NOMO-1 treated with dmso at 0.1 percent for 144 hours (cell line): Measurements from ENCODE around the gene FOLH1.
"Not testable (repeated sequence)": the region's sequence is repeated elsewhere in the genome, so short reads cannot be mapped to it uniquely, and the experiment has no call there.

Experiments
- DNase-seq: peaks from one replicate; lab custom pipeline; 2025; ENCODE audit not compliant: unreplicated experiment; lab: John Stamatoyannopoulos, UW

The FOLH1 gene

DNA sequence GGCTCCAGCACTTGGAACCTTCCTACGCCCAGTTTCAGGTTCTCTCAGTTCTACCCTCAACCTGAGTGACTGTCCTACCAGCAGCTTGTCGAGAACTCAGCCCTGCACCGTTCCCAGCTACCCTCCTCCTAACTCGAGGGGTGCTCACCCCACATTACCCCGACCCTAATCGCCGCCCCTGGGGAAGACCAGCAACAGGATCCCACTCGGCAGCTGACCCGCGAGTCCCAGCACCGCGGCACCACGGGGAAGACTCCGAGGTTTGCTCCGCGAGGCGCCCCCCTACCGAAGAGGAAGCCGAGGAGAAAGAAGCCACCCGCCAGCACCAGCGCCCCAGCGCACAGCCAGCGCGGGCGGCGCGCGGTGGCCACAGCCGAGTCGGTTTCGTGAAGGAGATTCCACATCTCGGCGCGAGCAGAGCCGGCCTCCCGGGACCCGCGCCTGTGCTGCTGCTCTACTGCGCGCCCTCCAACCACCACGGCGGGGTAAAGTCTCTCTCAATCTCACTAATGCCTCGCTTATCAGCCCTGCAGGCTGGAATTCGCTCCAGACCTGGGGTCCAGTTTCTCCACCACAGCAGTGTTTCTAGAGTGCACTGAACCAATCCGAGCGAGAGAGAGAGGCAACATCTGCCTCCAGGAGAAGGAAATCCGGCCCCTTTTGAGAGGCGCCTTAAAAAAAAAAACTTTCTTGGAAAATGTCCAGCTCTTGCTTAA lies at the start of gene FOLH1:
TSS of gene FOLH1 (minus strand) at position 597 of the 716 bp plus-strand sequence. CDS start at position 404, 193 bp downstream.
- DNase-seq = no peak

DNA sequence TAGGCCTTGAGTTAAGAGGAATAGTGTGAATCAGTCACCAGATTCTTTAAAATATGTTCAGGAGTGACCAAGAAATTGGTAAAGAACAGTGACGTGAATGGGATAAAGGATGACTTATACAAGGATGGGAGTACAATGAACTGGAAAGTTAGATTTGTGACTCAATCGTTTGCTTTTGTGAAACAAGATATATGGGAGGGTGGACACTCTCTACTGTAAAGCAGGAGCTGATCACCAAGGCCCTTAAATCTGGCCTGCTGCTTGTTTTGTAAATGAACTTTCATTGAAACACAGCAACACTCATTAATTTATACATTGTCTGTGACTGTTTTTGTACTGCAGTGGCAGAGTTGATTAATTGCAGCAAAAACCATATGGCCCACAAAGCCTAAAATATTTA lies 46.7 kb upstream of the FOLH1 start:
- not testable (repeated sequence) for DNase-seq

DNA sequence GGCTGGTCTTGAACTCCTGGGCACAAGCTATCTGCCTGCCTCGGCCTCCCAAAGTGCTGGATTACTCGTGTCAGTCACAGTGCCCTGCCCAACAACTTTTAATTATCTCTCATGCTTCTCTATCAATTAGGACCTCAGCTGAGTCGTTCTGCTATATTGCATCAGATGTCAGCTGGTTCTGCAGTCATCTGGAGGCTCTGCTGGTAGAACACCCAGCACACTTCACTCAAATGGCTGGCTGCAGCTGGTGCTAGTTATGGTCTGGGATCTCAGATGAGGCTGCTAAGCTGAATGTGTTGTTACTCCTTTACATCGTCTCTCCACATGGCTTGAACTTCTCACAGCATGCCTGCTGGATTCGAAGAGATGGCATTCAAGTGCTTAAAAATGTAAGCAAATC lies 42.8 kb upstream of the FOLH1 start:
- not testable (repeated sequence) for DNase-seq

DNA sequence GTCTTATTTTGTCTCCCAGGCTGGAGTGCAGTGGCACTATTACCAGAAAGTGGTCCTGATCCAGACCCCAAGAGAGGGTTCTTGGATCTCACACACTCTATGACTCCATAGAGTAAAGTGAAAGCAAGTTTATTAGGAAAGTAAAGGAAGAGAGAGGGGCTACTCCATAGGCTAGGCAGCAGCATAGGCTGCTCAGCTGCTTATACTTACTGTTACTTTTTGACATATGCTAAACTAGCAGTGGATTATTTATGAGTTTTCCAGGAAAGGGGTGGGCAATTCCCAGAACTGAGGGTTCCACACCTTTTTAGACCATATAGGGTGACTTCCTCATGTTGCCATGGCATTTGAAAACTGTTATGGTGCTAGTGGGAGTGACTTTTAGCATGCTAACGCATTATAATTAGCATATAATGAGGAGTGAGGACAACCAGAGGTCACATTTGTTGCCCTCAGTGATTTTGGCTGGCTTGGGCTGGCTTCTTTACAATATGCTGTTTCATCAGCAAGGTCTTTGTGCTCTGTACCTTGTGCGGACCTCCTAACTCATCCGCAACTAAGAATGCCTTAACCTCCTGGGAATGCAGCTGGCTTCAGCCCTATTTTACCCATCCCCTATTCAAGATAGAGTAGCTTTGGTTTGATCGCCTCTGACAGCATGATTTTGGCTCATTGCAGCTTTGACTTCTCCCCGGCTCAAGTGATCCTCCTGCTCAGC lies 42.2 kb upstream of the FOLH1 start:
- not testable (repeated sequence) for DNase-seq

DNA sequence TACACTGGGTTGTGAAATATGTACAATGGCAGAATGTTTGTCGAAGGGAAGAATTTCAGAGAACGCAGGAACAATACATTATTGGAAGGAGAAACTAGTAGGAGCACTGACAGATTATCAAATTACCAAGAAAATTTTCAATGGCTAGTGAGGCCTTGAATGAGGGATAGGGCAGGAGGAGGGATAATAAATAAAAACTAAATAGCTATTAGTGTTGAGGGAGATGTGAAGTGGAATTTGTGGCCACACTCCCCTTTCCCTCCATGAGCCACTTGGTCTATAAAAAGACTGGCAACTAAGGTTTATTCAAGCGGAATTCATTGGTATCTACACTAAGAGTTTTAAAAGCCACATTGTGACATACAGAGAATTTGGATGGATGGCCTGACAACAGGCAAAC lies 41.0 kb upstream of the FOLH1 start:
- DNase-seq = not testable (repeated sequence)

DNA sequence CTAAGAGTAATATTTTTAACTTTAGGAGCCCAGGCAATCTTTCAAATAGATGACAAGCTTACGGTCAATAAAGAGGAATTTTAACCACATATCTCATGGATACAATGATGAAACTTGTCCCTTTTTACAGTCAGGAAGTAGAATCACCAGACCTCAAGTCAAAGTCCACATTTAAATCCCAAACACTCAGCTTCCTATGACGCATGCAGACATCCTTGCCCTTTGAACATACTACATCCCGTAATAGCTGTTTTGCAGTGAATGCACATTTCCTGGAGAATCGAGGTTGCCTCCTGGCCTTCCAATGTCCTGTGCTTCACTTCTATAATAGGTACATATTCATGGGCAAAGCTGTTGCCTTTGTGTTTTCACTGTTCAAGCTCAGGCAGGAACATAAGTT lies 25.3 kb upstream of the FOLH1 start:
- DNase-seq = not testable (repeated sequence)

DNA sequence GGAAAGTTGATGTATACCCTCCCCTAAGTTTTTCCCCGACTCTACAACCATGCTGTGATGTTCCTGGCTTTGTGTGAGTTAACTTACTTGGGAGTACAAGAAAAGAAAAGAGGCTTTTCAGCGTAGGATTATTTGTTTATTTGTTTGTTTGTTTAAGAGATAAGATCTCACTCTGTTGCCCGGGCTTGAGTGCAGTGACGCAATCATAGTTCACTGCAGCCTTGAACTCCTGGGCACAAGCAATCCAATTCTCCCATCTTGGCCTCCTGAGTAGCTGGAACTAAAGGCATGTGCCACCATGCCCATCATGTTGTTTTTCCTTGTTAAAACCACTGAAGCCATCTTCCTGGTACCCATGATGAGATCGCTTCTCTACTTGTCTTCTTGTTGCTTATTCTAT lies 24.6 kb upstream of the FOLH1 start:
- DNase-seq = not testable (repeated sequence)

DNA sequence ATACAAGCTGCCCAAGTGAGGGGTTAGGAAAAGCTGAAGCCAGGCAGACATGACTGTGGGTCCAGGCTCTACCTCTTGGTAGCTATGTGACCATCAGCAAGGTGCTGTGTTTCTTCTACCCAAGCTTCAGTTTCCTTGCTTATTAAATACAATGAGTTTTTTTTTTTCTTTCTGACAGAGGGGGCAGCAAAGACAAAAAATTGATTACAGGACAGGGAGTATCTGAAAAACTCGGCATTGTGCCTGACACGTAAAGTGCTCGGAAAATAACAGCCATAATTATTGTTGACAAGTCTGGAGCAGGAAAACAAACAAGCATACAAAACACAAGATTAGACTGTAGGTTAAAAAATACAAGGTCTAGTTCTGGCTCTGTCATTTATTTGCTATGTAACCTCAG lies 23.3 kb upstream of the FOLH1 start:
- not testable (repeated sequence) for DNase-seq

DNA sequence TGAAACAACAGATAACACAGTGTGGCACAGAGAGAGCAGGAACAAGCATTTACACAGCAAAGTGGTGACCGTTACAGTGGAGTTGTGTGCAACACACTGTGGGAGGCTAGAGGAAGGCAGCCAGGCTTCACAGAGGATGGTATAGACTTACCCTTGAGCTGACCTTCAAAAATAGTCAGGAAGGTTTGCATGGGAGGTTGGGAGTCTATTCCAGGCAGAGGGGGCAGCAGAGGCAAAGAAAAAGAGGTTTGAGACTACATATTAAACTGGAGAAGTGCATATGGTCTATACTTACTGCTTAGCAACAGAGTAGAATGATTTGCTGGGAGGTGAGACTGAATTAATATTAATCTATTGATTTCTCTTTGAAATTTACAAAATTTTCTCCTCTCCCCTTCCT lies 22.1 kb upstream of the FOLH1 start:
- DNase-seq = not testable (repeated sequence)

DNA sequence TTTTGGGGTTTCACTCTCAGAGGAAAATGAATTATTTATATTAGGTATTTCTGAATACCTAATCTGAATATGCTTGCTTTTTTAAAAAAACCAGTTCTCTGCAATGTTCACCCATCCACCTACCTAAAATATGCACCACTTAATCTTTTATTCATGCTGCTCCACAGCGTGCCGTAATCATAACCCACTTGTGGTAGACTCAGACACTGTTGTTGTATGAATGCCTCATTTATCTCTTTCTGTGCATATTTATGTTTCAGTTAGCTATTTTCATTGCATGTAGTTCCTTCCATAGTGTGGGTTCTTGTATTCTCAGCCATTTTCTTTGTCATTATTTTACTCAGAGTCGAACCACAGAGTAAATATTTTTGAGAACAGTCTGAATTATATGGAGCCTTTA lies 21.6 kb upstream of the FOLH1 start:
- not testable (repeated sequence) for DNase-seq

DNA sequence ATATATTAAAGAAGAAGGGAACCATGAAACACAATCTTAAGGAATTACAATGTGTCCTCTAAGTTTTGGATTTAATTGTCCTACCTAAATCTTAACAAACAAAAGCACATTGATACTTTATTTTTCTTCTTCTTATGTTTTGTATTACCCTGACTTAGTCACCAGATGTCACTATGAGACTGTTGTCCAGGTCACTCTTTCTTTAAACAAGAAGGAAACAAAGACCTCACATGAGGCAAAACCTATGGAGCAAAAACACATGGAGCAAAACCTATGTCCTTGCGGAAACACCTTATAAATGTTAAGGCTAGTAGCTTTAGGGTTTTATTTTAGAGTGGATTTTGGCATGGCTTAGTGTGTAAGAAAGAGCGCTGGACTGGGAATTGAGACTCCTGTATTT lies 20.7 kb upstream of the FOLH1 start:
- DNase-seq = not testable (repeated sequence)

DNA sequence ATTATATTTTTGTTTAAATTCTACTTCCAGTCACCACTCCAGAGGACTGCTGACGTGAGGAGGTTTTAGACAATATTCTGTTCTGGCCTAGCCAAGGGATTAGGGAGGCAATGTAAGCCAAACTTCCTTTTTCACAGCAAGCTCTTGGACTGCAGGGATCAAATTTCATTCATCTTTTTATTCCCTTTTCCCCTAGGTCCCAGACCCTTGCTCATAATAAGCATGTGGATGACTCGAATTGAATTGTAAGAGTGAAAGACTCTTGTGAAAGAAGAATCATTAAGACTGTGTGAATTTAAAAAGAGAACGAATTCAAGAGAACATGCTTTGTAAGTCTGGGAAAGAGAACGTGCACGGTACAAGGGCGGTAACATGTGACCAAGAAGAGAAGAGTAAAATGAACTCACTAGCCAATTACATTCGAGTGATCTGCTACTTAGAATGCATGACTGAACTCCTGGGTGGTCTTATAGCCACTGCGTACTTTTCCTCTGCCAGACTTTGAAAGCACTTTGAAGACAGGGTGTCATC lies 16.9 kb upstream of the FOLH1 start:
- DNase-seq = not testable (repeated sequence)

DNA sequence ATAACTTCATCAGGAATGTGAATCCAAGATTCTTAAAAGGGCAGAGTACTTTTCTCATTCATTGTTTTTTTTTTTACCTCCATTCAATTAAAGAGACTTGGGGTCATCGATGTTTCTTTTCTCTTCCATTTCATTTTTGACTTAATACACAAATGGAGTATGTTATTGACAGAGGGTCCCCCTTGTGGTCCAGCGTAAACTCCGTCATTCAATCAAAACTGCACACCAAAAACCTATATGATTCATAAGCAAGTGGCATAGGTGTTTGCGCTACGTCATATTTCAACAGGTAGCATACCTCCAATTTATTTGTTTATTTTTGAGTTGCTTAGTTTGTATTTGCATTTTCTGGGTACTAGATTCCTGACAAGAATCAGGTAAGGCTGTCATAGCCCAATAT lies 12.7 kb upstream of the FOLH1 start:
- DNase-seq = no peak

DNA sequence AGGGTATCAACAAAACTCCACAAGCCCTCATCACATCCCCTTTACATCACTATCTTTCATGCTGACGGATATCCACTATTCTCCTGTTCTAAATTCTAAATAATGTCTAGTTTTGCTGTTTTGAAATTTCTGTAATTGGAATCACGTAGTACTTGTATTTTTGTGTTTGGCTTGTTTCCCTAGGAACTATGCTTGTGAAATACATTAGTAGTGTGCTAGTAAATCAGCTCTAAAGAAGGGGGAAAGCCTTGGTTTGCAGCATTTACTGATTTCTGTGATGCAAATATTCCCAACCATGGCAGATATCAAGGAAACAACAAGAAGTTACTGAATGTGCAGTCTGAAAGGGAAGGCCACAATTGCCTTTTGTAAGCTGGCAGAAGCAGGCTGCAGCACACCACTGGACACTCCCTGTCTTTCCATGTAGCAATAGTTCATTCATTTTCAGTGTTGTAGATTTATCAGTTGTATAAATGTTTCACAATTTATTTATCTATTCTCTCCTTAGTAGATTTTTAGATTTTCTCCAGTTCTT lies 4.7 kb upstream of the FOLH1 start:
- DNase-seq = no peak

DNA sequence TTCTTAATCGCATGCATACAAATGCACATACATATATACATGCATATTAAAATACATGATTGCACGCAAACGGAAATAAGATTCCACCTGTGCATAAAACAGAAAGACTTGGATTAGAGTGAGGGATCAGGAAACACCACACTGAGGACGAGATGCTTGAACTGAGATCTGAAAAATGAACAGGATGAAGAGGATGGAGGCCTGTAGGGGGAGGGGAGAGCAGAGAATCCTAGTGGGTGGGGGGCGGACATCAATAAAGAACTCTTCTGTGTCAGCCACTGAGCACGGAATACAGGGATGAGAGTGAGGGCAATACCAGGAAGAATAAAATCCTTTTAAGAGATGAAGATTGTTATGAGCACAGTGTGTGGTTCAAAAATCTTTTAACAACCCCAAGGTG lies 1.4 kb downstream of the FOLH1 start:
- DNase-seq = not testable (repeated sequence)

DNA sequence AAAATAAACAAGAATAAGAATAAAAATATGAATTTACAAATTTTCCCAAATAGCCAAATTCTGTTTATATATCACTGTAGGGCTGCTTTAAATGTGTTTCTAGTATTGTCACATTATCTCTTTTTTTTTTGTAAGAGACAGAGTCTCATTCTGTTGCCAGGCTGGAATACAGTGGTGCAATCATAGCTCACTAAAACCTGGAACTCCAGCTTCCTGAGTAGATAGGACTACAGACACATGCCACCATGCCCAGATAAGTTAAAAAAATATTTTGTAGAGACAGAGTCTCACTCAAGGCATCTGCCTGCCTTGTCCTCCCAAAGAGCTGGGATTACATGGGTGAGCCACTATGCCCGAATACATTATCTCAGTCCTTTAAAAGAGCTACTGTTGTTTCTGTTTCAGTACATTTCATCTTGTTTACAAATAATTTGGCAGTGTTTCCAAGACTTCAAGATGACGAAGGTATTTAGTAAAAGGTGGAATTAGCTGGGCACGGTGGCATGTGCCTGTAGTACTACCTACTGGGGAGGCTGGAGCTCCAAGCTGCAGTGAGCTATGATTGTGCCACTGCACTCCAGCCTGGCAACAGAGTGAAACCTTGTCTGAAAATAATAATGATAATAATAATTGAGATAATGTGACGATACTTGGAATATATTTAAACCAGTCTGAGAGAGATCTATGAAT lies 6.0 kb downstream of the FOLH1 start:
- no peak for DNase-seq

DNA sequence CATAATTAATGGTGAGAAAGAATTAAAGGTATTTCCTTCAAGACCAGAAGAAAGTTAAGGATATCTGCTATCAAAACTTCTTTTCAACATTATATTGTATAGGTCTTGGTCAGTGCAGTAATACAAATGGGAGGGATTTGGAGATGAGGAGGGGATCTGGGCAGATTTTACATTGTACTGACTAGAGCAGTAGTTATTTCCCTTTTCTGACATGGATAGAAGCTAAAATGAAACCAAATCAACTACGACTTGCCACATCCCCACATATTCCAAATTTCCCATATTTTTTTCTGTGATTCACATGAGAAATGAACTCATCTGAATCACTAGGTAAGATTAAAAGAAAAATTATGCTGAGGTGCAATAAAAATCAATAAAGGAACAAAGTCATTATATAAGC lies 11.6 kb downstream of the FOLH1 start:
- not testable (repeated sequence) for DNase-seq

DNA sequence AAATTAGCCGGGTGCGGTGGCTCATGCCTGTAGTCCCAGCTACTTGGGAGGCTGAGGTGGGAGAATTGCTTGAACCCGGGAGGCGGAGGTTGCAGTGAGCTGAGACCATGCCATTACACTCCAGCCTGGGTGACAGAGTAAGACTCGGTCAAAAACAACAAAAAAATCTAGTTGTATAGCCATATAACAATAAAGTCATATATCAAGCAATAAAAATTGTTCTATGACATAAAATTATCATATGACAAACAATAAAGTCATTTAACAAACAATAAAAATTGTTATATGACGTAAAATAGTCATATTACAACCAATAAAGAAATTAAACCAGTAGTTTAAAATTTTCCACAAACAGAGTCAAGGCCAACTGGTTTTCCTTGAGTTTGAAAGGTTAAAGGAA lies 12.4 kb downstream of the FOLH1 start:
- DNase-seq = not testable (repeated sequence)

DNA sequence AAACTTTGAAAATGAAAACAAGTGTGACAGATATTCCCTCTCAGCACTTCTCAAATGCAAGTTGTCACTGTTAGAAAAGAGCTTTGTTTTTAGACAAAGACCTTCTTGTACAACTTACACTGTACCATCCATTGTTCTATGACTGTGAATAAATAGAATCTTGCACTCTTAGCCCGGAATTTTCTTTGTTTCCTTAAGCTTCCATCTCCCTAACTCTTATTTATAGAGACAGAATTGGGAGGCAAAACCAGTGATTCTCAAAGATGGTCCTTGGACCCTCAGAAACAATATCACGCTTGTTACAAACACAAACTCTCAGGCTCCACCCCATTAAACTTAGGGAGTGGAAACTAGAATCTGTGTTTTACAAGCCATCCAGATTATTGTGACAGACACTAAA lies 18.1 kb downstream of the FOLH1 start:
- not testable (repeated sequence) for DNase-seq

DNA sequence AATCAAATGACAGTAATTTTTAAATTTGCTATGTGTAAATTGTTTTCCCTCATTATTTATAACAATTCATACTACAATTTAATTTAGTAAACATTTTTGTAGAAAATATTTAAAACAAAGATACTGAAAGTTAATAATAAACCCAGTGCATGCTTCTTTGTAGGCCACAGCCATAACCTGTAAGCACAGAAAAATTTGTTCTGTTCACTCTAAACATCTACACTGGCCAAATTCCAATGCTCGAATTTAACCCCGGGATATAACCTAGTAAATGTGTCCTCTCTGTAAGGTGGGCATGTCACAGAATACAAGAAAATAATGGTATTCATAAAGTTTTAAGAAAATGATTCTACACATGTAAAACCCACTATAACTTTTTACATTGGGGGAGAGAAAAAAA lies 22.2 kb downstream of the FOLH1 start:
- not testable (repeated sequence) for DNase-seq

DNA sequence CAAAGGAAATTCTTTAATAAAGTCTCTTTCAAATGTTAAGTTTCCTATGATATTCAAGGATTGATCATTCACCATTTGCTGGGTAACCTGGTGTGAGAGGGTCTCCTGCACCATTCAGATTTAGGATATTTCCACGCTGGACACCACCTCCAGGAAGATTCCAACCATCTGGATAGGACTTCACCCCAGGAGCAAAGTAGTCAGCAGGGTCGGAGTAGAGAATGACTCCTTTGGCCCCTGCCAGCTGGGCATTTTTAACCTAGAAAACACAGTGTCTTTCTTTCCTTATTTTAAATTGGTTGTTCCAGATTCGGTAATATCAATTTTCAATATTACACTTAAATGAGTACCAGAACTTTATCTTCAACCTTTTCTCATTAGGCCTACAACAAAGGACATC lies 22.8 kb downstream of the FOLH1 start:
- not testable (repeated sequence) for DNase-seq
